ENCODE data around the gene KCNJ3. TPM values are rescaled to one million over a fixed set of nuclear protein-coding genes. Genes with fewer than 3 reads are reported as not detected.

KCNJ3 gene
- total and polyA plus RNA-seq, 9 of the 15 experiments (the other 6 are each of a cell fraction or from before 2014, with no cell fraction given), result not detected

- no peaks in the 10 kb centered on the region for H4K20me1 ChIP-seq (replicated peaks; ENCODE audit: control insufficient read depth, insufficient read depth, low read length)
- no peaks in the 10 kb centered on the region for H3K9me1 ChIP-seq (ENCODE audit: control insufficient read depth, insufficient read depth, low read length)
- intact Hi-C loops (cut with micrococcal nuclease) (no loop called here), in situ Hi-C loops (cut with MboI) (no loop called here)
- DNase-seq (ENCODE audit: extremely low read depth in 1 of 4, low spot score in 3 of 4) (no peak), ATAC-seq (no peak), FAIRE-seq (no peak)
- ChIA-PET CTCF (ENCODE audit: low intra/inter-chr PET ratio) (no interaction called here), POLR2A (no interaction called here)
- no peaks in the 10 kb centered on the region for H3K27me3 ChIP-seq (ENCODE audit: control insufficient read depth in 2 of 2, insufficient read depth in 2 of 2, low read length in 2 of 2)
- no peaks in the 10 kb centered on the region for H3K36me3 ChIP-seq (ENCODE audit: control insufficient read depth, insufficient read depth, low read length)
- H3K4me1 ChIP-seq (replicated peaks in 1 of 2; ENCODE audit: control insufficient read depth in 2 of 2, insufficient read depth in 2 of 2, low read length in 2 of 2), result no peaks in the 10 kb centered on the region
- BruUV-seq (replicated peaks), result no TSS peak
- 0% methylated on average over 2 of the region's 2 CpGs for WGBS (ENCODE audit: insufficient coverage, low coverage, missing lambda C conversion rate)
- H2AFZ ChIP-seq (ENCODE audit: low read depth, low read length), result no peak overlapping the region
- no peak for TF ChIP-seq HDAC2 (IDR thresholded peaks at IDR 0.05)
- TF ChIP-seq CAMTA2 (CRISPR knock-in tag; conservative IDR thresholded peaks at IDR 0.05), result no peak
- TF ChIP-seq ZNF551 (CRISPR knock-in tag; IDR thresholded peaks at IDR 0.05), result no peak
- TF ChIP-seq GMEB1 (CRISPR knock-in tag; IDR thresholded peaks at IDR 0.05), result no peak
- no peak for TF ChIP-seq ZNF584 (CRISPR knock-in tag; IDR thresholded peaks at IDR 0.05; ENCODE audit: low read depth)
- no peak for TF ChIP-seq POLR3G (IDR thresholded peaks at IDR 0.05; ENCODE audit: extremely low read depth, insufficient read length, insufficient replicate concordance)
- TF ChIP-seq ELK3 (CRISPR knock-in tag; IDR thresholded peaks at IDR 0.05), result no peak
- no peak for TF ChIP-seq GATAD2B (IDR thresholded peaks at IDR 0.05; ENCODE audit: borderline replicate concordance)
- TF ChIP-seq ZNF699 (CRISPR knock-in tag; IDR thresholded peaks at IDR 0.05; ENCODE audit: insufficient replicate concordance), result no peak
- TF ChIP-seq, protein P1, sequence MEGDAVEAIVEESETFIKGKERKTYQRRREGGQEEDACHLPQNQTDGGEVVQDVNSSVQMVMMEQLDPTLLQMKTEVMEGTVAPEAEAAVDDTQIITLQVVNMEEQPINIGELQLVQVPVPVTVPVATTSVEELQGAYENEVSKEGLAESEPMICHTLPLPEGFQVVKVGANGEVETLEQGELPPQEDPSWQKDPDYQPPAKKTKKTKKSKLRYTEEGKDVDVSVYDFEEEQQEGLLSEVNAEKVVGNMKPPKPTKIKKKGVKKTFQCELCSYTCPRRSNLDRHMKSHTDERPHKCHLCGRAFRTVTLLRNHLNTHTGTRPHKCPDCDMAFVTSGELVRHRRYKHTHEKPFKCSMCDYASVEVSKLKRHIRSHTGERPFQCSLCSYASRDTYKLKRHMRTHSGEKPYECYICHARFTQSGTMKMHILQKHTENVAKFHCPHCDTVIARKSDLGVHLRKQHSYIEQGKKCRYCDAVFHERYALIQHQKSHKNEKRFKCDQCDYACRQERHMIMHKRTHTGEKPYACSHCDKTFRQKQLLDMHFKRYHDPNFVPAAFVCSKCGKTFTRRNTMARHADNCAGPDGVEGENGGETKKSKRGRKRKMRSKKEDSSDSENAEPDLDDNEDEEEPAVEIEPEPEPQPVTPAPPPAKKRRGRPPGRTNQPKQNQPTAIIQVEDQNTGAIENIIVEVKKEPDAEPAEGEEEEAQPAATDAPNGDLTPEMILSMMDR (IDR thresholded peaks at IDR 0.05 in 2 of 3, conservative IDR thresholded peaks at IDR 0.05 in 1 of 3; ENCODE audit: insufficient read depth in 2 of 3, low read depth in 1 of 3, low read length in 3 of 3), result no peak
- no peak overlapping the region for H3K4me3 ChIP-seq
- H3K27ac ChIP-seq (ENCODE audit: extremely low read depth, low read depth, low read length), result no peak overlapping the region
- H3K9me3 ChIP-seq (replicated peaks; ENCODE audit: control insufficient read depth, insufficient read depth, low read depth, low read length), result no peaks in the 10 kb centered on the region; the same call in 1 of the 2 replicates
- H3K79me2 ChIP-seq (ENCODE audit: control insufficient read depth, insufficient read depth, low read length), result no peaks in the 10 kb centered on the region
- no peak overlapping the region for H3K4me2 ChIP-seq (ENCODE audit: insufficient read depth, low read length)
- H3K9ac ChIP-seq (ENCODE audit: insufficient read depth in 1 of 2, low read depth in 2 of 2, low read length in 2 of 2), result no peak overlapping the region
These were observed 64.1 kb downstream of the KCNJ3 start for GRCh38 chr2:154762638-154763037.
